LoVo (cell line): ENCODE results near the gene ATIC.
A peak's percentile ranks its signal among the peaks of the same experiment; 100 is the strongest.
"Not testable (repeated sequence)": the region's sequence is repeated elsewhere in the genome, so short reads cannot be mapped to it uniquely, and the experiment has no call there.

Experiments used
- DNase-seq: peaks from one replicate; pipeline ENCODE4 v3.0.0-alpha.2; 2016; ENCODE audit warnings: low spot score

The ATIC gene

DNA sequence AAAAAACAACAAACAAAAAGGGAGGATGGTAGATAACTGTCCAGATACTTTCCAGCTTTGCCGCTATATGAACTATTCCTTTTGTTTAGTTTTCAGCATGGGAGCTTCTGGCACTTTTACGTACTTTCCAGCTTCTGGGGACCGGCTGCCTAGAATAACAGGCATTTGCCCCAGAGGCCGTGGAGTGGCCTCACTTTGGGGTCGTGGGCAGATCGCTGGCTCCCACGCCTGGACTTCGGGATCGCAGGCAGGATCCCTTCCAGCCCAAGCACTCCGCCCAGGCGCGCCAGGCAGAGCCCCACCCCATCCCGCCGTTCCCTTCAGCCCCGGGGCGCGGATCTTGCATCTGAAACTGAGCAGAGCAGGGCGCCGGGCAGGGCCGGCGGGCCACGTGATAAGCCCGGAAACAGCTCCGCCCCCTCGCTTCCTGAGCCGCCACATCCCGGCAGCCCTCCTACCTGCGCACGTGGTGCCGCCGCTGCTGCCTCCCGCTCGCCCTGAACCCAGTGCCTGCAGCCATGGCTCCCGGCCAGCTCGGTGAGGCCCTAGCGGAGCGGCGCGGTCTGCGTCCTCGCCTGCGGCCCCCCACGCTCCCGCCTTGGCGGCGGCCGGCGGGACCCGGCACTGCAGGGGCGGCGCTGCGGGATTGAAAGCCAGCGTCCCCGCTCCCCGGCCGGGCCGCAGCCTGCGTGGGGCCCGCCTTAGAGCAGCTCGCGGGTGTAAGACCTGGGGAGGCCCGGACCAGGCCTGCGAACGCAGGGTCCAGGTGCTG is at the start of gene ATIC:
TSS of gene ATIC (plus strand) at position 435 of the 772 bp plus-strand sequence. CDS start at position 519, 84 bp downstream.
- DNase-seq: peak; percentile 95

DNA sequence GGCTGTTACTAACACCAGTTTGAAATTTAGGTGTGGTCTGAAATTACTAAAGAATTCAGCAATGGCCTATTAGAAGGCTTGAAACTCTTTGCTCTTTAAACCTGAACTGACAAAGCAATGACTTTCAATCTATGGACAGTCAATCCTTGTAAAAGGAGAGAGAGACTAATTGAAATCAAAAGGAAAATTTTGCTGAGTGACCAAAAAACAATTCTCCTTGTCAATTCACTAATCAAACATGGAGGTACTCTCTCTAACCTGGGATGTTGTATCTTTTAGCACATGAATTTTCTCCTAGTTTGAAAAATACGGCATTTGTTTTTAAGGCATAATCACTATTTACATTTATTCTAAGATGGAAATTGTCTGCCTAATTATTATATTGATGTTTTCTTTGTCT is 49.6 kb upstream of the ATIC start:
- no peak for DNase-seq

DNA sequence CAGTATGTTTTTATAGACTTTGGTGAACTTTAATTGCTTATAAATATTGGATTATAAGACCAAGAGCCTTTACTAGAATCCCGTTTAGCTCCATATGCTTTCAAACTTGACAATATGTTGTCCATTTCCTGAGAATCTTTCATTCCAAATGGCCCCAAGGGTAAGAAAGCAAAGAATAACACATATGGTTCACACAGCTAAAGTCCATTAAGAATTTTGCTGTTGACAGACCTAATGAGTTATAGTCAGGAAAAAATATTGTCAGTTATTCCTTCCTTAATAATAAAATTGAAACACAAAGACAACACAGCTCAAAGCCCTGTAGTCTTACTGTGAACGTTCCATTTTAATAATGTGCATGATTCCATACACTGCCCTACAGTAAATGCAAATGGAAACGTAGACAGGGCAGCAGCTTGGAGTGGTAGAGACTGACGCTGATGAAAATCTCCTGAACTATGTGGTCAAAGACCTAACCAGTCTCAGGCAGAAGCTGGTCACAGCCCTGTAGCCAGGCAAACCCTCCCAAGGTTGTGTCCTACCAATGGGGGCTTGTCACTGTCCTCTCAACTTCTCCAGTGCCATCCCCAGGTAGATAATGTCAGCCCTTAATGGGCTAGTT is 49.0 kb upstream of the ATIC start:
- DNase-seq: no peak

DNA sequence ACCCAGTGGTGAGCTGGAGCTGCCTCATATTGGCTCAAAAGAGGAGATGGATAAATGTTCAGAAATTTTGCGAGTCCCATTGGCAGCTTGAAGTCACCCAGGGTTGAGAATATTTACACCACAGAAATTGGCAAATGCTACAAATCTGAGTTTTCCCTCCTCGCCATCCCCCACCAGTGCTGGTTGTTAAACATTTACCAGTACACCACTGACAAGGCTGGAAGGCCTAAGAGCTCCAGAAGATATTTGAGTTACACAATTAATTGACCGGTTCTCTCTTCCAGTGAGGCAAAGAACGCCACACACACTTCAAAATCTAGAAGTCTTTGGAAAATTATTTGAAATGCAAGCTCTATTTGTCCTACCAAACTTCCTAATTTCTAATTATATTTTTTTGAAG is 47.5 kb upstream of the ATIC start:
- no peak for DNase-seq

DNA sequence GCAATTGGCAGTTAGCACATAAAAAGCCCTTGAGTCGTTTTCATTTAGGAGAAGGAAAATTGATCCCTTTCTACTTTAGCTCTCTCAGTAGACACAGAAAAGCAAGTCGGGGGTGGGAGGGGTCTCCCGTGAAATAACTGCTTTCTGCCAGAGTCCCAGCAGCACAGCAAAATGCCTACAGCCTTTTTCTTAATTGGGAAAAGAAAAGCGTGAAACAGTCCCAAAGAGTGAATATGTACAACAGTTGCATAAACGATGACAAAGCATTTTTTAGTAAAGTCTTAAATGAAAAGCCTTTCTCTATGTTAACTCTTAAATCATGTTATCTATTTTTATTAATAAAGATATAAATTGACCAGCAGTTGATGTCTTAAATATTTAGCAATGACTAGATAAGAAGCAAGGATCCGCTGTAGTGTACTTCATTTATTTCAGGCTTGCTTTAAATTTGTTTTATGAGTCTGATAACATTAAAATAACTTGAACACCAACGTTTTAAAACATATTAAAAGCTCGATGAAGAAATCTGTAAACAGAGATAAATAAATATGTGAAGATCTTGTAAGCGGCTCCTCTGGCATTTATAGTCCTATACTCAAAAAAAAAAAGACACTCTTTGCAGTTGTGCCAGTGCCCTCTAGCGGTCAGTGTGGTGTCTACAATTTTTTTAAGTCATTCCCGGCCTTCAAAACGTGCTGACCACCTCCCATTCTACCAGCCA is 42.3 kb upstream of the ATIC start:
- peak; percentile 67 for DNase-seq

DNA sequence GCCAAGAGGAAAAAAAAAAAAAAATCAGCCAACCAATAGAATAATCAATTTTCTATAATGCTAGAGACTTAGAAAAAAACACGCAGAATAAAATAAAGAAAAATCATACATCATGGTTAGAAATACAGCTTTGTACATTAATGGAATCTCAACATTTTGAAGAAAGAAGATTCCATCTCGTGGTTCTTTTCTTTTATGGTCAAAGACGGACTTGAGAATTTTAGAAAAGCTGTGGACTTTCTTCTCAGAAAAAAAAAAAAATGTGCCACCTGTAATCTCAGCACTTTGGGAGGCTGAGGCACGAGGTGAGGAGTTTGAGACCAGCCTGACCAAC is 41.8 kb upstream of the ATIC start:
- DNase-seq: no peak

DNA sequence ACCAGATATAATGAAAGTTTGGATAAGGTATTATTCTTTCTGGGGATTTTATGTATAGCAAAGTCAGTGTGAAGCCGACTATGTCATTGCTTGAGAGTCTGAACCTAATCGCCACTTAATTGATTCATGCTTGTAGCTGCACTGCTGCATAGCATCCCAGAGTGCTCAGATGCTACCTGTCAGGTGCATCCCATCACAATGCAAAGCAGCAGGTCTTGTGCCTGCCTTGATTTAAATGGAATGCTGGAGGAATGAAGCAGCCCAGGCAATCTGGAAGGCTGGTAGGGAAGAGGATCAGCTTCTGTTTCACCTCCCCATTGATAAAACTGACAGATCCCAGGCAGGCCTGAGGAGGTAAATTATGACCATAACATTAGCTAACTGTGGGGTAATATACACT is 40.4 kb upstream of the ATIC start:
- no peak for DNase-seq

DNA sequence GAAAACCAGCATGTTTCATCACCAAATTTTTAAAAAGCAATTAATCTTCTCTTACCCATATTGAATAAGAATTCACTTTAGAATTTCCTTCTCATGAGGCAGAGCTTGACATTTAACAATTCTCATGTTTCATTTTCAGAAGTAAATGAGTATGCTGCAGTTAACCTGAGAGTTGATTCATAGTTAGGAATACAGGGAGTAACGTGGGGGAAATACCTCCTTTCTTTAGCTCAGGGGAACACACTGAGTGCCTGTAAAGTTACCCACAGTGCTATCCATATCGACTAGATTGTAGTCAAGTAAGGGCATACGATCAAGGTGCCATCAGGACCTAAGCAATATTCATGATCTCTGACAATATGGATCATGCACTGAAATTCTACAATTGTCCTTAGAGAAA is 38.9 kb upstream of the ATIC start:
- no peak for DNase-seq

DNA sequence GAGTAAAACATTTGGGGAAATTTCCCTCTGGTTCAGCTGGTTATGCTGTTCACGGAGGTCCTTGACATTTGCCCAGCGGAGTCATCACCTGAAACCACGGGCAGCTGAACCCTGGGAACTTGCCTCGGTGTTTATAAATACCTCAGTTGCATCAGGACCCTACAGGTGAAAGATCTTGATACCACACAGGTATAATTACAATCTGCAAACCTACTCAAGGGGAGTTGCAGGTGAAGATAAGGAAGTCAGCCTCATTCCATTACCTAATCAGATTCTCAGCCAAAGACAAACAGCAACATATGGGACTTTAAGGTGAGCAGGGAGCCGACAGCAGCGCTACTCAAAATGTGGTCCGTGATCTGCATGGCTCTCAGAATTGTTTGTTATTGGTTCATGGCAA is 37.0 kb upstream of the ATIC start:
- no peak for DNase-seq

DNA sequence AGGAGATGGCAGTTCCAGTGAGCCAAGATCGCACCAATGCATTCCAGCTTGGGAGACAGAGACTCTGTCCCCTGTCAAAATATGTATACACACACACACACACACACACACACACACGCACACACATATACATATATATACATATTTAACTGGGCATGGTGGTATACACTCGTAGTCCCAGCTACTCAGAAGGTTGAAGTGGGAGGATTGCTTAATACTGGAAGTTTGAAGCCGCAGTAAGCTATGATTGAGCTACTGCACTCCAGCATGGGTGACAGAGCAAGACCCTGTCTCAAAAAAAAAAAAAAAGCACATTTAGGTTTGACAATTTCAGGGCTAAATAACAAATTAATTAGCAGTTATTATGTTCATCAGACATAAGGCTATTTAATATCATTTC is 36.0 kb upstream of the ATIC start:
- no peak for DNase-seq

DNA sequence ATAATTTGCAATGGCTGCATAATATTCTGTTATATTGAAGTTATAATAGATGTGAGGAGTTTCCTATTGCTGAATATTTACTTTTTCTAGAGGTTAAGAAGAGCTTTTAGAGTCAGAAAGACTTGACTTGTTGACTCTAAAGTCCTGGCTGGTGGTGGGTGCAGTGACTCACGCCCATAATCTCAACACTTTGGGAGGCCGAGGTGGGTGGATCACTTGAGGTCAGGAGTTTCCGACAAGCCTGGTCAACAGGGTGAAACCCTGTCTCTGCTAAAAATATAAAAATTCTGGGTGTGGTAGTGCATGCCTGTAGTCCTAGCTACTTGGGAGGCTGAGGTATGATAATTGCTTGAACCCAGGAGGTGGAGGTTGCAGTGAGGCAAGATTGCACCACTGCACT is 33.9 kb upstream of the ATIC start:
- DNase-seq: peak; percentile 31

DNA sequence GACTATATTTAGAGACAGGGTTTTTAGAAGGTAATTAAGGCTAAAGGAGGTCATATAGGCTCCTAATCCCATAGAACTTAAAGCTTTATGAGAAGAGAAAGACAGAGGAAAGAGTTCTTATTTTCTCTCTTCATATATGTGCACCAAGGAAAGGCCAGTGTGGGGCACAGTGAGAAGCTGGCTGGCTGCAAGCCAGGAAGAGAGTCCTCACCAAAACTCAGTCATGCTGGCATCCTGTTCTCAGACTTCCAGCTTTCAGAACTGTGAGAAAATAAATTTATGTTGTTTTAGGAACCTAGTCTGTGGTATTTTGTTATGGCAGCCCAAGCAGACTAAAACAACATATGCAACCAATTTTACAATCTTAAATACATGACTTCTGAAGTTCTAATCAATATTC is 31.5 kb upstream of the ATIC start:
- no peak for DNase-seq

DNA sequence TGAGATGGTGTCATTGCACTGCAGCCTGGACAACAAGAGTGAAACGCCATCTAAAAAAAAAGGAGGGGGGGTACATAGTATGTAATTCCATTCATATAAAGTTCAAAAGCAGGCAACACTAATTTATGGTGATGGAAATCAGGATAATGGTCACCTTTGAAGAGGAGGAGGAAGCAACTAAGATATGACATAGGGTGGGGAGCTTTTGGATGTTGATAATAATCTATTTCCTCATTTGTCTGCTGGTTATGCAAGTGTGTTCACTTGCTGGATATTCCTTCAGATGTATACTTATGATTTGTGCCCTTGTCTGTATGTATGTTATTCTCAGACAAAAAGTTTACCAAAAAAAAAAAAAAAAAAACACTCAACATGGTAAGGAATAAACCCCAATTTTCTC is 28.6 kb upstream of the ATIC start:
- no peak for DNase-seq

DNA sequence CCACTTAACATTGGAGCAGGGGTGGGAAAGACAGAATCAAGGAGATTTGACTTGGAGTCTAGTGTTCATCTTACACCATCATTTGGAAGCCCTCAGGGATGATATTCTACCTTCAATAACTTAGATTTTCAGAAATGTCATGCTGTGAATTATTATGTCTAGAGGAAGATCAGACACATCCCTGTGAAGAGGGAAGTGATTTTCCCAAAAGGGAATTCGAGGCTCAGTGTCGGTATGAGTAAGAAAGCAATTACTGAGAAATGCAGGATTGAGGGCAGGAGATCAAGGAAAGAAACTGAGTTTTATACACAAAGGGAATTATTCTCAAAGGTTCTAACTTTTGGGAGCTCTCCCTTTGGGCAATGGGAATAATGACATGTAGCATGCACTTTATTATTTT is 25.6 kb upstream of the ATIC start:
- DNase-seq: no peak

DNA sequence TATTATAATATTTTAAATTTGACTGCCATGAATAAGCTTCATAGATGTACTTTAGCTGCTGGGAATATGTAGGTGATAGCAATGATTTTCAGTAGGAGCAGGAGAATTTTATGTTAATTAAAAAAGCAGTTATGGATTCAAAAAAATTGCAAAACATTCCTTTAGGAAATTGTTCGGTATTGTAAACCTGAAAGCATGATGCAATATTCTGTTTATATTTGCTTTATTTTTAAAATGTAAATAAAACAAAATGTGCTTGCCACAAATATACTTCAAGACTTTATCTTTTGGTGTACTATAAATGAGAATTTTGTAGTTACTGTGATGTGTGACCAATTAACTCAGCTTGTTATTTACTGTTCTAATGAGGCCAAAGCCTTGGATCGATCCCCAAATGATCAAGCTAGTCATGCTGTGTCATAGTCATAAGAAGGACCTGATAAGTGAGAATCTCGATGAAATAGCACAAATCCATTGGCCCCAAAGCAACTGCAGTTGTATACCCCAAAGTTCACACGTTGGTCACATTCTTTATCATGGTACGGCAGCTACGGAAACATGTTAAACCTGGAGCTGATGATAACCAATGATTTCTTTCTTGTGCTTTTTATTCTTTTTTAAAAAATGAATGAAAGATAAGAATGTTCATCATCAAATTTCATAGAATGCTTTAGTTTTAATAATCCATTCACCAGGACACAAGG is 23.6 kb upstream of the ATIC start:
- DNase-seq: no peak

DNA sequence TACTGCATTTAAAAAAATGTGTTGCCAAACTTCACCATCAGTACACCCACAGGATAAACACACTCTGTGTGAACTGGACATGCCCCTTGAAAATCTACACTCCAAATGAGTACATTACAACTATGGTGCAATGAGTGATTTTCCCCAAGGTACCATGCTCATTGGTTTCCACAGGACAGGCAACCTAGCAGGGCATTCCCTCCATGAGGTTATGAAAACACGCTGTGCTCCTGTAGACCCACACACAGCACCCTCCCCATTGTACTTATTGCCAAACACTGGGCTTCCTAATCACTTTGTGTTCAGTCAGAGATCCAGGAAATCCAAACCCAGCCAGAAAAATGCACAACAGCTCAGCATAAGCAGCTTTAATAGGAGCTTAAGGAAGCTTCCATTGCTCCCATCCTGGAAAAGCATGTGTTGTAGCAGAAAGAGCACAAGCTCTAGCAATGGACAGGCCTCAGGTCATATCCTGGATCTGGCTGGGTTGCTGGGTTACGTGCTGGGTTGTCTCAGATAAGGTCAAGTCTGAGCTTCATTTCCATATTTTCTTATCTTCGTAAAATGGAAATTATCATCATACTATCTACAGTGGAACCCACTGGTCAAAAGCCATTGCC is 20.8 kb upstream of the ATIC start:
- no peak for DNase-seq

DNA sequence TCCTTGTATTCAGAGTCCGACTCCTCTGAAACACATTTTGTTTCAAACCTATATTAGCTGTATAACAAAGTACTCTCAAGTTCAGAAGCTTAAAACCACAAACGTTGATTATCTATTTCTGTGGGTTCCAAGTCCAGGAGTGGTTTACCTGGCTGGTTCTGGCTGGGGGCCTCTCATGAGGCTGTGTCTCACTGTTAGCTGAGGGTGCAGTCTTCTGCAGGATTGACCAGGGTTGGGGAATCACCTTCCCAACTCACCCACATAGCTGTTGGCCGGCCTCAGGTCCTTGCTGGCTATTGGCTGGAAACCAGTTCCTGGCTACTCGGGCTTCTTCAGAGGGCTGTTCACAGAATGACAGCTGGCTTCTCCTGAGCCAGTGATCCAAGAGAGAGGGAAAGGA is 18.0 kb upstream of the ATIC start:
- no peak for DNase-seq

DNA sequence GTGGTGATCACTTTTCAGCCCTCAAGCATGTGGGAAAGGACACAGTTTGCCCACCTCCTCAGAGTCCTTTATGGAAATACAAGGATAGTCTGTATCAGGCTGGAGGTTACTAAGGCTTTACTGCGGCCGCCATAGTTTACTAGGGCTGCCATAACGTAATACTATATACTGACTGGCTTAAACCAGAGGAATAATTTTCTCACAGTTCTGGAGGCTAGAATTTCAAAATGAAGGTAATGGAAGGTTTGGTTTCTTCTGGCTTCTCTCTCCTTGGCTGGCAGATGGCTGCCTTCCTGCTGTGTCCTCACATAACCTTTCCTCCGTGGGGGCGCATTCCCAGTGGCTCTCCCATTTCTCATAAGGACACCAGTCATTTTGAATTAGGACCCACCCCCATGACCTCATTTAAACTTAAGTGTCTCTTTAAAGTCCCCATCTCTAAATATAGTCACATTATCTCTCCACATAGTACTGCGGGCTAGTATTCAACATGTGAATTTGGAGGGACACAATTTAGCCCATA is 12.5 kb upstream of the ATIC start:
- no peak for DNase-seq

DNA sequence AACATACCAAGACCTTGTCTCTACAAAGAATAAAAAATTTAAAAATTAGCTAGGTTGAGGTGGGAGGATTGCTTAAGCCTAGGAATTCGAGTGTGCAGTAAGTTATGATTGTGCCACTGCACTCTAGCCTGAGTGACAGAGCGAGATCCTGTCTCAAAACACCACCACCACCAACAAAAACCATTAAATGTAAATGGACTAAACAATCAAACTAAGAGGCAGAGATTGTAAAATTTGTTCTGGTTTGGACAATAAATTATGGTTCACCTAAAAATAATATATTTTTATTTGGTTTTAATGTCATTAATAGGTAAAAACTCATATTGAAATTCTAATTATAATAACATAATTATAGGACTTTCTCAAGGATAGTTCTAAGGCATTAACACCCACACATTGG is 9.9 kb upstream of the ATIC start:
- no peak for DNase-seq

DNA sequence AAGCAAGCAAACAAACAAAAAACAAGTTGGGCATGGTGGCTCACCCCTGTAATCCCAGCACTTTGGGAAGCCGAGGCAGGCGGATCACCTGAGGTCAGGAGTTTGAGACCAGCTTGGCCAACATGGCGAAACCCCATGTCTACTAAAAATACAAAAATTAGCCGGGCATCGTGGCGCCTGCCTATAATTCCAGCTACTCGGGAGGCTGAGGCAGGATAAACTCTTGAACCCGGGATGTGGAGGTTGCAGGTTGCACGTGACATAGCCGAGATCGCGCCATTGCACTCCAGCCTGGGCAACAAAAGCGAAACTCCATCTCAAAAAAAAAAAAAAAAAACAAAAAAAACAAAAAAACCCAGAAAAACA is 617 bp upstream of the ATIC start:
- not testable (repeated sequence) for DNase-seq

DNA sequence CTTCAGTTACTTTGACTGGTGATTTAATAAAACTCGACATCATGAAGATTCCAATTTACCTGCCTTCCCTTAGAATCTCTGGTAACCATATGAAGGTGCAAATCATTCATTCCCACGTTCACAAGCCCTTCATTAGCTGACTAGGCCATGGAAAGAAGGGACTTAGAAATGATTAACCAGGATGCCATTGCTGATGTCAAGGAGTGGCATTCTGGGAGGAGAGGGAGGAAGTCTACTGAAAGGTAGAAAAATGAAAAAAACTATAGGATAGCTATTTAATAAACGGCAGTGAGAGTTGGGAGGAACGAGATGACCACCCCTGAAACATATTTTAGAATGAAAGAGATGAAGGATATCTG is 1.4 kb downstream of the ATIC start:
- DNase-seq: no peak

DNA sequence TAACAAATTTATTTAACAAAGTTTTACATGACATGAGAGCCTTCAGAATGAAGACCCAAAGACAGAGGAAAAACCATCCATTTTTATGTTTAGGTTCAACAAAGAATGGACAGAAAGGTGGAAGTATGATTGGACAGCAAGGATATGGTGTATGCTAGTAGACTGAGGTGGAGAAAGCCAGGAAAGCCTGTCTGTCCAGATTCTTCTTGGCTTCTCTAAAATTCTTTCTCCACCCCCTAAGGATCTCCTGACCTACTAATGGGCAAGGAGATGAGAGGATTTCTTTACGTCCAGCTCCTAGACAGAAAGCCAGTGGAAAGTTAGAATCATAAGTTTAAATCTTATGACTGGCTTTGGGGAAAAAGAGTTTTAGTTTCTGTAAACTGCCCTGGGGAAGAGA is 3.0 kb downstream of the ATIC start:
- no peak for DNase-seq
